K562 (cell line): ENCODE data around the gene JPT1. TPM values are rescaled to one million over a fixed set of nuclear protein-coding genes. Genes with fewer than 3 reads are reported as not detected.
A peak's percentile ranks its signal among the peaks of the same experiment; 100 is the strongest.

Experiments
- ARID1B ChIP-seq: fragments of 450-650 bp; IDR thresholded peaks from 2 replicates; pipeline ENCODE4 v1.6.1; 2016; ENCODE audit warnings: antibody characterized with exemption, mild to moderate bottlenecking, inconsistent platforms
- ATF7 ChIP-seq: fragments of 450-650 bp; IDR thresholded peaks from 2 replicates; pipeline ENCODE4 v1.7.1; 2014; ENCODE audit warnings: mild to moderate bottlenecking, moderate library complexity
- BRF1 ChIP-seq: IDR thresholded peaks from 3 replicates; pipeline ENCODE4 v1.6.1; 2011; ENCODE audit warnings: borderline replicate concordance, mild to moderate bottlenecking; ENCODE audit not compliant: insufficient read length; ENCODE audit errors: extremely low read depth
- CBX5 ChIP-seq: IDR thresholded peaks from 2 replicates; pipeline ENCODE4 v1.6.1; 2014; ENCODE audit warnings: low read depth, borderline replicate concordance
- E2F3 ChIP-seq: fragments of 250-450 bp; sonication (Bioruptor Pico); IDR thresholded peaks from 2 replicates; pipeline ENCODE4 v1.4.0; 2020; ENCODE audit warnings: mild to moderate bottlenecking
- ESRRB ChIP-seq: fragments of 250-450 bp; sonication (Bioruptor Pico); IDR thresholded peaks from 2 replicates; pipeline ENCODE4 v1.5.0; 2020; ENCODE audit warnings: mild to moderate bottlenecking, moderate library complexity, borderline replicate concordance
- FUS ChIP-seq: fragments of 200-400 bp; formaldehyde crosslinking; optimal IDR thresholded peaks from 2 replicates; pipeline ENCODE3; 2017; ENCODE audit warnings: low read depth, low read length
- HCFC1 ChIP-seq: IDR thresholded peaks from 2 replicates; pipeline ENCODE4 v1.6.1; 2012; ENCODE audit warnings: low read depth, low read length, improper control_type of control experiment
- HNRNPH1 ChIP-seq: fragments of 200-400 bp; formaldehyde crosslinking; optimal IDR thresholded peaks from 2 replicates; pipeline ENCODE3; 2017; ENCODE audit warnings: low read depth, mild to moderate bottlenecking, low read length, moderate library complexity
- MEF2D ChIP-seq: conservative IDR thresholded peaks from 2 replicates; pipeline ENCODE4 v1.6.1; 2016; ENCODE audit warnings: low read depth, missing genetic modification characterization, missing compliant biosample characterization
- MTA1 ChIP-seq: fragments of 450-650 bp; IDR thresholded peaks from 2 replicates; pipeline ENCODE4 v1.6.1; 2017; ENCODE audit warnings: borderline replicate concordance
- NCOA1 ChIP-seq: fragments of 450-650 bp; IDR thresholded peaks from 2 replicates; pipeline ENCODE4 v1.6.1; 2016; ENCODE audit warnings: low read depth
- NR2C1 ChIP-seq, 2 experiments: fragments of 450-650 bp; IDR thresholded peaks; 2 replicates each; pipeline ENCODE4 v1.6.1; 2017; ENCODE audit warnings: mild to moderate bottlenecking in 2 of 2, antibody characterized with exemption in 1 of 2, inconsistent platforms in 1 of 2, missing compliant biosample characterization in 1 of 2, missing genetic modification characterization in 1 of 2
- NR3C1 ChIP-seq: sonication (generic); formaldehyde crosslinking; IDR thresholded peaks from 2 replicates; pipeline ENCODE4 v1.8.1; 2022; ENCODE audit warnings: missing genetic modification reagents
- POU5F1 ChIP-seq: fragments of 150-350 bp; IDR thresholded peaks from 2 replicates; pipeline ENCODE4 v1.6.1; 2014; ENCODE audit warnings: borderline replicate concordance, low read length, low read depth, mild to moderate bottlenecking; ENCODE audit not compliant: partially characterized antibody
- SETDB1 ChIP-seq: IDR thresholded peaks from one replicate; pipeline ENCODE4 v1.6.1; 2012; ENCODE audit warnings: low read length, control low read depth, inconsistent platforms
- SREBF1 ChIP-seq: fragments of 150-350 bp; IDR thresholded peaks from 2 replicates; pipeline ENCODE4 v1.6.1; 2014; ENCODE audit warnings: antibody characterized with exemption, low read depth, low read length, borderline replicate concordance
- ZFP30 ChIP-seq: fragments of 250-450 bp; sonication (Bioruptor Pico); IDR thresholded peaks from 2 replicates; pipeline ENCODE4 v1.8.0; 2022; ENCODE audit warnings: moderate library complexity, mild to moderate bottlenecking, inconsistent platforms, borderline replicate concordance
- ZNF41 ChIP-seq: fragments of 250-450 bp; sonication (Bioruptor Pico); conservative IDR thresholded peaks from 2 replicates; pipeline ENCODE4 v1.4.0; 2020; ENCODE audit warnings: mild to moderate bottlenecking
- ZSCAN32 ChIP-seq: fragments of 450-650 bp; formaldehyde crosslinking; IDR thresholded peaks from 2 replicates; pipeline ENCODE4 v1.4.0; 2020; ENCODE audit warnings: mild to moderate bottlenecking, moderate library complexity
- polyA plus RNA-seq, 8 experiments: library from polyadenylated mRNA; depleted of rRNA in 4 of 8; stranded (reverse) in 5 of 8; unstranded in 3 of 8; fragments of >200 nt; fragmentation: Nextera tagmentation in 2 of 8; fragmentation: Illumina TruSeq in 1 of 8; extraction: Ambion mirVana in 2 of 8; extraction: Trizol in 1 of 8; gene quantifications; 2 replicates each; pipeline versions ENCODE4 v1.2.1 to v1.2.3, GENCODE V29; 2011 to 2014; ENCODE audit warnings: inconsistent platforms in 1 of 8, missing spikeins in 1 of 8
- total RNA-seq, 7 experiments: library from RNA; depleted of rRNA in 6 of 7; stranded (reverse); fragments of >200 nt in 6 of 7; fragmentation: Illumina TruSeq in 2 of 7; extraction: Trizol in 2 of 7; gene quantifications; 2 replicates each; pipeline versions ENCODE4 v1.2.1 to v1.2.3, GENCODE V29; 2011 to 2021; ENCODE audit warnings: low replicate concordance in 1 of 7
- TF ChIP-seq, protein P1 (sequence below): fragments of 250-450 bp; sonication (Bioruptor Pico); IDR thresholded peaks from 2 replicates; pipeline ENCODE4 v1.5.0; 2020; ENCODE audit warnings: mild to moderate bottlenecking
- TF ChIP-seq, protein P2 (sequence below): fragments of 250-450 bp; sonication (Bioruptor Pico); IDR thresholded peaks from 2 replicates; pipeline ENCODE4 v1.4.0; 2020; ENCODE audit warnings: mild to moderate bottlenecking, moderate library complexity

The JPT1 gene
- total and polyA plus RNA-seq, 9 of the 15 experiments (the other 6 are each of a cell fraction or from before 2014, with no cell fraction given): 56.7 to 292 (median 144) TPM

DNA sequence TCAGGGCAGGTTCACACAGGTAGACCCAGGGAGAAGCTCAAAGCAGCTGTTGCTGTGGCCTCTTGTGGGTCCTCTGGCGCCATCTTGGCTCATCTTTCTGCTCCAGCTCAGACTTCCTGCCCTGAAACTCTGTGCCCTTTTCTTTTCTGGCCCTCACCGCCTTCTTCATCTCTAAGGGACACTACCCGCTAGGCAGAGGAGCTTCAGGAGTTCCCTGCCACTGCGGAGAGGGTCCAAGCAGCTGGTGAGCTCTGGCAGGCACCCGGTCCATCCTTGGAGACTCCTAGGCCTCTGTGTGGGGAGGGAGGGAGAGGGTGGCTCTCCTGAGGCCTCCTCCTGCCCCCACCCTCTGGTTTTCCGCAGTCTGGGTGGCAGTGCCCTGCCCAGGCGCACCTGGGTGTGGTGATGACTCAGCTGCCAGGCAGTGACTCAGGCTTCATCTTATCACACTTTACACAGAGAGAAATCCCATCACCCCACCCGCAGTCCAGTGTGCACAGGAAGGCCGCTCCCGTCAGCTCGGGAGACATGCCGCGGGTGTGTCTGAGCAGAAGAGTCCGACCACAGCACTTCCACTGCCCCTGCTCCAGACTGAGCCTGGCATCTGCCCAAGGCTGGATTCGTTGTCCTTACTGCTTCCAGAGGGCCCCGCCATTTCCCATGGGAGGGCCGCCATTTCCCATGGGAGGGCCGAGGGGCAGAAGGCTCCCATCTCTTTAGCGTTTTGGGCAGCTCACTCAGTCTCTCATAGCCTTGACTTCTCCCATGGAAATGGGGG lies 30.1 kb downstream of the JPT1 start (continued):
- TF ChIP-seq CBX5 (no peak), SREBF1 (peak; percentile 55; the same call in 1 of the 2 replicates), HCFC1 (no peak), ATF7 (peak; percentile 76; the same call in 1 of the 2 replicates), ESRRB (CRISPR knock-in tag) (no peak), MTA1 (0 out of 2 replicates have a peak, but pooled peaks have one; percentile 69), ZSCAN32 (peak; percentile 52; the same call in 1 of the 2 replicates), ZFP30 (no peak), BRF1 (no peak), FUS (no peak), E2F3 (0 out of 2 replicates have a peak, but pooled peaks have one; percentile 36), NCOA1 (peak; percentile 56; the same call in 1 of the 2 replicates), SETDB1 (no peak), HNRNPH1 (no peak), POU5F1 (no peak), NR2C1 (IDR thresholded peaks at IDR 0.05) (no peak), NR2C1 (tag; IDR thresholded peaks at IDR 0.05) (no peak), MEF2D (tag) (peak; percentile 10; the same call in 1 of the 2 replicates), NR3C1 (CRISPR knock-in tag) (no peak), ARID1B (peak; percentile 95), ZNF41 (CRISPR knock-in tag) (peak; percentile 8; the same call in 1 of the 2 replicates)
- TF ChIP-seq, protein P1, sequence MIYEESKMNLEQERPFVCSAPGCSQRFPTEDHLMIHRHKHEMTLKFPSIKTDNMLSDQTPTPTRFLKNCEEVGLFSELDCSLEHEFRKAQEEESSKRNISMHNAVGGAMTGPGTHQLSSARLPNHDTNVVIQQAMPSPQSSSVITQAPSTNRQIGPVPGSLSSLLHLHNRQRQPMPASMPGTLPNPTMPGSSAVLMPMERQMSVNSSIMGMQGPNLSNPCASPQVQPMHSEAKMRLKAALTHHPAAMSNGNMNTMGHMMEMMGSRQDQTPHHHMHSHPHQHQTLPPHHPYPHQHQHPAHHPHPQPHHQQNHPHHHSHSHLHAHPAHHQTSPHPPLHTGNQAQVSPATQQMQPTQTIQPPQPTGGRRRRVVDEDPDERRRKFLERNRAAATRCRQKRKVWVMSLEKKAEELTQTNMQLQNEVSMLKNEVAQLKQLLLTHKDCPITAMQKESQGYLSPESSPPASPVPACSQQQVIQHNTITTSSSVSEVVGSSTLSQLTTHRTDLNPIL (CRISPR knock-in tag): no peak
- TF ChIP-seq, protein P2, sequence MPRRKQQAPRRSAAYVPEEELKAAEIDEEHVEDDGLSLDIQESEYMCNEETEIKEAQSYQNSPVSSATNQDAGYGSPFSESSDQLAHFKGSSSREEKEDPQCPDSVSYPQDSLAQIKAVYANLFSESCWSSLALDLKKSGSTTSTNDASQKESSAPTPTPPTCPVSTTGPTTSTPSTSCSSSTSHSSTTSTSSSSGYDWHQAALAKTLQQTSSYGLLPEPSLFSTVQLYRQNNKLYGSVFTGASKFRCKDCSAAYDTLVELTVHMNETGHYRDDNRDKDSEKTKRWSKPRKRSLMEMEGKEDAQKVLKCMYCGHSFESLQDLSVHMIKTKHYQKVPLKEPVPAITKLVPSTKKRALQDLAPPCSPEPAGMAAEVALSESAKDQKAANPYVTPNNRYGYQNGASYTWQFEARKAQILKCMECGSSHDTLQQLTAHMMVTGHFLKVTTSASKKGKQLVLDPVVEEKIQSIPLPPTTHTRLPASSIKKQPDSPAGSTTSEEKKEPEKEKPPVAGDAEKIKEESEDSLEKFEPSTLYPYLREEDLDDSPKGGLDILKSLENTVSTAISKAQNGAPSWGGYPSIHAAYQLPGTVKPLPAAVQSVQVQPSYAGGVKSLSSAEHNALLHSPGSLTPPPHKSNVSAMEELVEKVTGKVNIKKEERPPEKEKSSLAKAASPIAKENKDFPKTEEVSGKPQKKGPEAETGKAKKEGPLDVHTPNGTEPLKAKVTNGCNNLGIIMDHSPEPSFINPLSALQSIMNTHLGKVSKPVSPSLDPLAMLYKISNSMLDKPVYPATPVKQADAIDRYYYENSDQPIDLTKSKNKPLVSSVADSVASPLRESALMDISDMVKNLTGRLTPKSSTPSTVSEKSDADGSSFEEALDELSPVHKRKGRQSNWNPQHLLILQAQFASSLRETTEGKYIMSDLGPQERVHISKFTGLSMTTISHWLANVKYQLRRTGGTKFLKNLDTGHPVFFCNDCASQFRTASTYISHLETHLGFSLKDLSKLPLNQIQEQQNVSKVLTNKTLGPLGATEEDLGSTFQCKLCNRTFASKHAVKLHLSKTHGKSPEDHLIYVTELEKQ: no peak
